GM12878 (cell line): ENCODE data around the gene CFP. TPM values are rescaled to one million over a fixed set of nuclear protein-coding genes. Genes with fewer than 3 reads are reported as not detected.
A peak's percentile ranks its signal among the peaks of the same experiment; 100 is the strongest.

Experiments
- BACH1 ChIP-seq: fragments of 450-650 bp; IDR thresholded peaks from 2 replicates; pipeline ENCODE4 v1.6.1; 2017; ENCODE audit warnings: mild to moderate bottlenecking, borderline replicate concordance
- BHLHE40 ChIP-seq, 2 experiments: fragments of 450-650 bp in 1 of 2; IDR thresholded peaks; 2 replicates each; pipeline ENCODE4 v1.6.1; 2011 to 2017; ENCODE audit warnings: low read depth in 2 of 2, borderline replicate concordance in 1 of 2, improper control_type of control experiment in 1 of 2, low read length in 1 of 2, mild to moderate bottlenecking in 1 of 2
- CEBPZ ChIP-seq: fragments of 150-350 bp; IDR thresholded peaks from 2 replicates; pipeline ENCODE4 v1.6.1; 2016; ENCODE audit warnings: low read depth, low read length
- CHD1 ChIP-seq: IDR thresholded peaks from 2 replicates; pipeline ENCODE4 v1.6.1; 2012; ENCODE audit warnings: low read depth, low read length, improper control_type of control experiment
- CTCF ChIP-seq, 3 experiments: IDR thresholded peaks in 2 of 3; conservative IDR thresholded peaks in 1 of 3; 2 replicates each; pipeline ENCODE4 v1.5.1; 2011; ENCODE audit warnings: low read depth in 3 of 3, low read length in 3 of 3, mild to moderate bottlenecking in 3 of 3, control low read depth in 2 of 3, moderate library complexity in 2 of 3, inconsistent platforms in 1 of 3, mixed read lengths in 1 of 3; ENCODE audit not compliant: control insufficient read depth in 2 of 3, insufficient read depth in 1 of 3; ENCODE audit errors: extremely low read depth in 1 of 3
- E2F4 ChIP-seq: IDR thresholded peaks from 2 replicates; pipeline ENCODE4 v1.6.1; 2012; ENCODE audit warnings: low read depth, low read length, improper control_type of control experiment
- EED ChIP-seq: sonication (generic); IDR thresholded peaks from 2 replicates; pipeline ENCODE4 v1.6.1; 2016; ENCODE audit warnings: antibody characterized with exemption, low read depth
- FOS ChIP-seq: IDR thresholded peaks from 3 replicates; pipeline ENCODE4 v1.6.1; 2011; ENCODE audit warnings: borderline replicate concordance; ENCODE audit not compliant: insufficient read length; ENCODE audit errors: extremely low read depth
- FOXK2 ChIP-seq: fragments of 450-650 bp; IDR thresholded peaks from 2 replicates; pipeline ENCODE4 v1.6.1; 2017; ENCODE audit warnings: mild to moderate bottlenecking, moderate library complexity
- GABPA ChIP-seq: IDR thresholded peaks from 2 replicates; pipeline ENCODE4 v1.6.1; 2014; ENCODE audit warnings: antibody characterized with exemption, low read depth, mild to moderate bottlenecking, inconsistent platforms
- GATAD2B ChIP-seq: fragments of 450-650 bp; conservative IDR thresholded peaks from 2 replicates; pipeline ENCODE4 v1.6.1; 2017; ENCODE audit warnings: low read depth, mild to moderate bottlenecking, moderate library complexity
- HDAC6 ChIP-seq: fragments of 200-600 bp; sonication (generic); IDR thresholded peaks from one replicate; pipeline ENCODE4 v1.8.0; 2017; ENCODE audit warnings: antibody characterized with exemption; ENCODE audit not compliant: unreplicated experiment
- KAT2A ChIP-seq: conservative IDR thresholded peaks from 2 replicates; pipeline ENCODE4 v1.6.1; 2011; ENCODE audit warnings: low read depth, low read length; ENCODE audit not compliant: control insufficient read depth
- MAX ChIP-seq: IDR thresholded peaks from 2 replicates; pipeline ENCODE4 v1.6.1; 2012; ENCODE audit warnings: low read depth, low read length, improper control_type of control experiment
- NFXL1 ChIP-seq: fragments of 450-650 bp; IDR thresholded peaks from 2 replicates; pipeline ENCODE4 v1.6.1; 2017; ENCODE audit warnings: antibody characterized with exemption, mild to moderate bottlenecking, borderline replicate concordance
- PML ChIP-seq: IDR thresholded peaks from 2 replicates; pipeline ENCODE4 v1.6.1; 2012; ENCODE audit warnings: low read length, inconsistent platforms
- RELA ChIP-seq: fragments of 450-650 bp; IDR thresholded peaks from 2 replicates; pipeline ENCODE4 v1.8.0; 2014; ENCODE audit warnings: borderline replicate concordance; ENCODE audit not compliant: partially characterized antibody
- SP1 ChIP-seq: IDR thresholded peaks from one replicate; pipeline ENCODE4 v1.6.1; 2011; ENCODE audit warnings: low read depth, low read length
- SUZ12 ChIP-seq: fragments of 200-600 bp; sonication (generic); IDR thresholded peaks from one replicate; pipeline ENCODE4 v1.6.1; 2018; ENCODE audit warnings: antibody characterized with exemption, mild to moderate bottlenecking; ENCODE audit not compliant: unreplicated experiment
- TCF12 ChIP-seq: IDR thresholded peaks from 2 replicates; pipeline ENCODE4 v1.6.1; 2011; ENCODE audit warnings: low read depth, mild to moderate bottlenecking, low read length
- ZBTB33 ChIP-seq: fragments of 450-650 bp; IDR thresholded peaks from 2 replicates; pipeline ENCODE4 v1.6.1; 2017; ENCODE audit warnings: mild to moderate bottlenecking
- ZNF274 ChIP-seq: IDR thresholded peaks from one replicate; pipeline ENCODE4 v1.8.0; 2011; ENCODE audit not compliant: insufficient read length, insufficient read depth
- polyA plus RNA-seq, 11 experiments: library from polyadenylated mRNA; depleted of rRNA in 4 of 11; unstranded in 6 of 11; stranded (reverse) in 5 of 11; fragments of >200 nt; fragmentation: Nextera tagmentation in 4 of 11; fragmentation: Illumina TruSeq in 1 of 11; extraction: Ambion mirVana in 4 of 11; extraction: Trizol in 1 of 11; gene quantifications; 1 replicate in 1 of 11; 2 replicates in 10 of 11; pipeline versions ENCODE4 v1.2.1 to v1.2.3, GENCODE V29; 2011 to 2016; ENCODE audit warnings: inconsistent platforms in 2 of 11, missing spikeins in 2 of 11, low read depth in 1 of 11
- total RNA-seq, 4 experiments: library from RNA; depleted of rRNA in 3 of 4; stranded (reverse); fragments of >200 nt in 3 of 4; fragmentation: Illumina TruSeq in 1 of 4; extraction: Trizol in 1 of 4; gene quantifications; 2 replicates each; pipeline versions ENCODE4 v1.2.1 to v1.2.3, GENCODE V29; 2013 to 2021

The CFP gene
- total and polyA plus RNA-seq, 10 of the 15 experiments (the other 5 are each of a cell fraction or from before 2014, with no cell fraction given) = 0.72 to 10.1 (median 2.8) TPM

- TF ChIP-seq MAX = 0 out of 2 replicates have a peak, but pooled peaks have one; percentile 38
- TF ChIP-seq RELA = peak; percentile 65
- no peak for TF ChIP-seq ZBTB33
- no peak for TF ChIP-seq FOS
- peak; percentile 94 for TF ChIP-seq FOXK2
- no peak for TF ChIP-seq HDAC6
- TF ChIP-seq ZNF274 = no peak
- TF ChIP-seq E2F4 = no peak
- TF ChIP-seq SUZ12 = no peak
- TF ChIP-seq BHLHE40 (IDR thresholded peaks at IDR 0.05; ENCODE audit: borderline replicate concordance in 1 of 2, low read depth in 2 of 2, low read length in 1 of 2) = peak; percentile 92 to 96
- TF ChIP-seq EED = no peak
- TF ChIP-seq PML = no peak
- no peak for TF ChIP-seq NFXL1
- TF ChIP-seq KAT2A = no peak
- no peak for TF ChIP-seq GABPA
- TF ChIP-seq TCF12 = no peak
- peak; percentile 97 for TF ChIP-seq CHD1
- TF ChIP-seq CEBPZ = no peak
- TF ChIP-seq BACH1 = peak; percentile 64; the same call in 1 of the 2 replicates
- no peak for TF ChIP-seq SP1
- TF ChIP-seq CTCF (IDR thresholded peaks at IDR 0.05 in 2 of 3, conservative IDR thresholded peaks at IDR 0.05 in 1 of 3; ENCODE audit: control insufficient read depth in 2 of 3, extremely low read depth in 1 of 3, insufficient read depth in 1 of 3, low read depth in 3 of 3, low read length in 3 of 3) = peak in 2 of 3 experiments; percentile 26 to 34; a peak in 3 of 6 replicates
- no peak for TF ChIP-seq GATAD2B
Measured at GRCh38 chrX:47619486-47620302, 10.0 kb downstream of the CFP start, which contains the start of gene SYN1 (continued).
